H1 (cell line): ENCODE results near the gene CORO2B.

Experiments
- BRCA1 ChIP-seq: IDR thresholded peaks from 2 replicates; pipeline ENCODE4 v1.6.1; 2012; ENCODE audit warnings: low read depth, low read length, improper control_type of control experiment
- CREB1 ChIP-seq: IDR thresholded peaks from 2 replicates; pipeline ENCODE4 v1.6.1; 2012; ENCODE audit warnings: inconsistent platforms
- EZH2 ChIP-seq: fragments of 200-600 bp; sonication (generic); IDR thresholded peaks from 2 replicates; pipeline ENCODE4 v1.7.1; 2012; ENCODE audit warnings: low read depth, mild to moderate bottlenecking, moderate library complexity, low read length, inconsistent platforms; ENCODE audit not compliant: severe bottlenecking
- FOSL1 ChIP-seq: IDR thresholded peaks from 2 replicates; pipeline ENCODE4 v1.6.1; 2011; ENCODE audit warnings: mild to moderate bottlenecking, low read depth, low read length, moderate library complexity; ENCODE audit not compliant: insufficient read depth
- MAFK ChIP-seq: IDR thresholded peaks from 2 replicates; pipeline ENCODE4 v1.6.1; 2012; ENCODE audit warnings: low read depth, mild to moderate bottlenecking, improper control_type of control experiment, low read length
- NRF1 ChIP-seq: IDR thresholded peaks from 2 replicates; pipeline ENCODE4 v1.6.1; 2011; ENCODE audit warnings: mild to moderate bottlenecking, low read depth, low read length, improper control_type of control experiment
- POLR2A ChIP-seq, 2 experiments: IDR thresholded peaks; 1 replicate in 1 of 2; 2 replicates in 1 of 2; pipeline ENCODE4 v1.6.1; 2011; ENCODE audit warnings: low read depth in 2 of 2, low read length in 2 of 2, mild to moderate bottlenecking in 2 of 2; ENCODE audit errors: control extremely low read depth in 1 of 2
- POLR2AphosphoS5 ChIP-seq: IDR thresholded peaks from 2 replicates; pipeline ENCODE4 v1.6.1; 2011; ENCODE audit warnings: low read depth, low read length
- RAD21 ChIP-seq, 2 experiments: IDR thresholded peaks in 1 of 2; conservative IDR thresholded peaks in 1 of 2; 2 replicates each; pipeline ENCODE4 v1.6.1; 2011; ENCODE audit warnings: low read depth in 2 of 2, low read length in 2 of 2, improper control_type of control experiment in 1 of 2, inconsistent platforms in 1 of 2, mild to moderate bottlenecking in 1 of 2, moderate library complexity in 1 of 2
- TEAD4 ChIP-seq: IDR thresholded peaks from 2 replicates; pipeline ENCODE4 v1.6.1; 2012; ENCODE audit warnings: low read depth, low read length, inconsistent platforms, mixed read lengths
- TF ChIP-seq, protein P1 (sequence below): IDR thresholded peaks from 2 replicates; pipeline ENCODE4 v1.6.1; 2011; ENCODE audit warnings: low read length, improper control_type of control experiment
- TF ChIP-seq, protein P2 (sequence below), 3 experiments: IDR thresholded peaks; 1 replicate in 2 of 3; 2 replicates in 1 of 3; pipeline versions ENCODE4 v1.5.1 to v1.6.1; 2011; ENCODE audit warnings: low read length in 3 of 3, mild to moderate bottlenecking in 3 of 3, inconsistent platforms in 2 of 3, low read depth in 1 of 3, moderate library complexity in 1 of 3; ENCODE audit not compliant: insufficient read depth in 1 of 3; ENCODE audit errors: control extremely low read depth in 1 of 3
- TF ChIP-seq, protein P3 (sequence below): IDR thresholded peaks from 2 replicates; pipeline ENCODE4 v1.6.1; 2012; ENCODE audit warnings: low read length, inconsistent platforms
- TF ChIP-seq, protein P4 (sequence below): IDR thresholded peaks from 2 replicates; pipeline ENCODE4 v1.6.1; 2011; ENCODE audit warnings: low read depth, mild to moderate bottlenecking, low read length; ENCODE audit not compliant: insufficient read depth

DNA sequence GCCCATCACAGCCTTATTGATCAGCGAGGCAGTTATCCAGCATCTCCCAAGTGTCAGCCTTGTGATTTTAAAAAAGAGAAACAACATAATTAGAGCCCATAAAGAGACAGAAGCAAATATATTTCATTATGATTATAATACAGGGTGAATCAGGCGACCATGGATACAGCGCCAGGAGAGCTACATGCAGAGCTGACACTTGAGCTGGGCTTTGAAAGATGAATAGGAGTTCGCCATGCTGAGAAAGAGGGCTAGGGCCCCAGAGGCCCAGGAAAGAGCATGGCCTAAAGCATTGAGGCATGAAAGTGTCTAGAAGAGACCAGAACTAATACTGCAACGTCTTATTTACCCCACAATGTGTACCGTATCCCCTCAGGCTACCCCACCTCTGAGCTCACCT lies 4.2 kb upstream of the CORO2B start:
- TF ChIP-seq FOSL1 (no peak), NRF1 (no peak), BRCA1 (no peak), RAD21 (IDR thresholded peaks at IDR 0.05 in 1 of 2, conservative IDR thresholded peaks at IDR 0.05 in 1 of 2; ENCODE audit: low read depth in 2 of 2, low read length in 2 of 2) (no peak), MAFK (no peak), POLR2A (IDR thresholded peaks at IDR 0.05; ENCODE audit: control extremely low read depth in 1 of 2, low read depth in 2 of 2, low read length in 2 of 2) (no peak), EZH2 (no peak), CREB1 (no peak), POLR2AphosphoS5 (no peak), TEAD4 (no peak)
- TF ChIP-seq, protein P1, sequence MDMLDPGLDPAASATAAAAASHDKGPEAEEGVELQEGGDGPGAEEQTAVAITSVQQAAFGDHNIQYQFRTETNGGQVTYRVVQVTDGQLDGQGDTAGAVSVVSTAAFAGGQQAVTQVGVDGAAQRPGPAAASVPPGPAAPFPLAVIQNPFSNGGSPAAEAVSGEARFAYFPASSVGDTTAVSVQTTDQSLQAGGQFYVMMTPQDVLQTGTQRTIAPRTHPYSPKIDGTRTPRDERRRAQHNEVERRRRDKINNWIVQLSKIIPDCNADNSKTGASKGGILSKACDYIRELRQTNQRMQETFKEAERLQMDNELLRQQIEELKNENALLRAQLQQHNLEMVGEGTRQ, result no peak
- TF ChIP-seq, protein P2, sequence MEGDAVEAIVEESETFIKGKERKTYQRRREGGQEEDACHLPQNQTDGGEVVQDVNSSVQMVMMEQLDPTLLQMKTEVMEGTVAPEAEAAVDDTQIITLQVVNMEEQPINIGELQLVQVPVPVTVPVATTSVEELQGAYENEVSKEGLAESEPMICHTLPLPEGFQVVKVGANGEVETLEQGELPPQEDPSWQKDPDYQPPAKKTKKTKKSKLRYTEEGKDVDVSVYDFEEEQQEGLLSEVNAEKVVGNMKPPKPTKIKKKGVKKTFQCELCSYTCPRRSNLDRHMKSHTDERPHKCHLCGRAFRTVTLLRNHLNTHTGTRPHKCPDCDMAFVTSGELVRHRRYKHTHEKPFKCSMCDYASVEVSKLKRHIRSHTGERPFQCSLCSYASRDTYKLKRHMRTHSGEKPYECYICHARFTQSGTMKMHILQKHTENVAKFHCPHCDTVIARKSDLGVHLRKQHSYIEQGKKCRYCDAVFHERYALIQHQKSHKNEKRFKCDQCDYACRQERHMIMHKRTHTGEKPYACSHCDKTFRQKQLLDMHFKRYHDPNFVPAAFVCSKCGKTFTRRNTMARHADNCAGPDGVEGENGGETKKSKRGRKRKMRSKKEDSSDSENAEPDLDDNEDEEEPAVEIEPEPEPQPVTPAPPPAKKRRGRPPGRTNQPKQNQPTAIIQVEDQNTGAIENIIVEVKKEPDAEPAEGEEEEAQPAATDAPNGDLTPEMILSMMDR (IDR thresholded peaks at IDR 0.05; ENCODE audit: control extremely low read depth in 1 of 3, insufficient read depth in 1 of 3, low read depth in 1 of 3, low read length in 3 of 3), result no peak
- TF ChIP-seq, protein P3, sequence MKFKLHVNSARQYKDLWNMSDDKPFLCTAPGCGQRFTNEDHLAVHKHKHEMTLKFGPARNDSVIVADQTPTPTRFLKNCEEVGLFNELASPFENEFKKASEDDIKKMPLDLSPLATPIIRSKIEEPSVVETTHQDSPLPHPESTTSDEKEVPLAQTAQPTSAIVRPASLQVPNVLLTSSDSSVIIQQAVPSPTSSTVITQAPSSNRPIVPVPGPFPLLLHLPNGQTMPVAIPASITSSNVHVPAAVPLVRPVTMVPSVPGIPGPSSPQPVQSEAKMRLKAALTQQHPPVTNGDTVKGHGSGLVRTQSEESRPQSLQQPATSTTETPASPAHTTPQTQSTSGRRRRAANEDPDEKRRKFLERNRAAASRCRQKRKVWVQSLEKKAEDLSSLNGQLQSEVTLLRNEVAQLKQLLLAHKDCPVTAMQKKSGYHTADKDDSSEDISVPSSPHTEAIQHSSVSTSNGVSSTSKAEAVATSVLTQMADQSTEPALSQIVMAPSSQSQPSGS, result no peak
- TF ChIP-seq, protein P4, sequence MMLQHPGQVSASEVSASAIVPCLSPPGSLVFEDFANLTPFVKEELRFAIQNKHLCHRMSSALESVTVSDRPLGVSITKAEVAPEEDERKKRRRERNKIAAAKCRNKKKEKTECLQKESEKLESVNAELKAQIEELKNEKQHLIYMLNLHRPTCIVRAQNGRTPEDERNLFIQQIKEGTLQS, result no peak
